ENCODE results near the gene TLCD2. TPM values are rescaled to one million over a fixed set of nuclear protein-coding genes. Genes with fewer than 3 reads are reported as not detected.

Gene TLCD2
- total and polyA plus RNA-seq, 9 of the 15 experiments (the other 6 are each of a cell fraction or from before 2014, with no cell fraction given): 0.10 to 0.89 (median 0.58) TPM

- Histone ChIP-seq H4K20me1 (replicated peaks; ENCODE audit: control insufficient read depth, insufficient read depth, low read length) (no peaks in the 10 kb centered on the region), H3K4me3 (no peak overlapping the region), H3K27ac (ENCODE audit: extremely low read depth, low read depth, low read length) (no peak overlapping the region), H3K27me3 (ENCODE audit: control insufficient read depth in 2 of 2, insufficient read depth in 2 of 2, low read length in 2 of 2) (no peaks in the 10 kb centered on the region), H3K36me3 (ENCODE audit: control insufficient read depth, insufficient read depth, low read length) (no peaks in the 10 kb centered on the region), H3K9ac (ENCODE audit: insufficient read depth in 1 of 2, low read depth in 2 of 2, low read length in 2 of 2) (no peak overlapping the region), H3K4me2 (ENCODE audit: insufficient read depth, low read length) (no peak overlapping the region), H3K79me2 (ENCODE audit: control insufficient read depth, insufficient read depth, low read length) (no peaks in the 10 kb centered on the region), H3K4me1 (replicated peaks in 1 of 2; ENCODE audit: control insufficient read depth in 2 of 2, insufficient read depth in 2 of 2, low read length in 2 of 2) (no peaks in the 10 kb centered on the region; a peak in 1 of 5 replicates), H2AFZ (ENCODE audit: low read depth, low read length) (no peak overlapping the region), H3K9me3 (replicated peaks; ENCODE audit: control insufficient read depth, insufficient read depth, low read depth, low read length) (no peaks in the 10 kb centered on the region), H3K9me1 (ENCODE audit: control insufficient read depth, insufficient read depth, low read length) (no peaks in the 10 kb centered on the region)
- CTCF ChIA-PET (ENCODE audit: low intra/inter-chr PET ratio): no interaction called here
- FAIRE-seq: no peak
- in situ Hi-C loops (cut with MboI): no loop called here
- no TSS peak for BruUV-seq (replicated peaks)
- no peak for DNase-seq (ENCODE audit: extremely low read depth in 1 of 4, low spot score in 3 of 4)
- no peak for ATAC-seq
- no peak for TF ChIP-seq KLF10 (CRISPR knock-in tag; IDR thresholded peaks at IDR 0.05)
- TF ChIP-seq, protein P1, sequence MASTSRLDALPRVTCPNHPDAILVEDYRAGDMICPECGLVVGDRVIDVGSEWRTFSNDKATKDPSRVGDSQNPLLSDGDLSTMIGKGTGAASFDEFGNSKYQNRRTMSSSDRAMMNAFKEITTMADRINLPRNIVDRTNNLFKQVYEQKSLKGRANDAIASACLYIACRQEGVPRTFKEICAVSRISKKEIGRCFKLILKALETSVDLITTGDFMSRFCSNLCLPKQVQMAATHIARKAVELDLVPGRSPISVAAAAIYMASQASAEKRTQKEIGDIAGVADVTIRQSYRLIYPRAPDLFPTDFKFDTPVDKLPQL (IDR thresholded peaks at IDR 0.05; ENCODE audit: extremely low read depth, insufficient read length): no peak
- TF ChIP-seq HOXB6 (CRISPR knock-in tag; IDR thresholded peaks at IDR 0.05; ENCODE audit: borderline replicate concordance): no peak
- no peak for TF ChIP-seq ZNF551 (CRISPR knock-in tag; IDR thresholded peaks at IDR 0.05)
- TF ChIP-seq, protein P2, sequence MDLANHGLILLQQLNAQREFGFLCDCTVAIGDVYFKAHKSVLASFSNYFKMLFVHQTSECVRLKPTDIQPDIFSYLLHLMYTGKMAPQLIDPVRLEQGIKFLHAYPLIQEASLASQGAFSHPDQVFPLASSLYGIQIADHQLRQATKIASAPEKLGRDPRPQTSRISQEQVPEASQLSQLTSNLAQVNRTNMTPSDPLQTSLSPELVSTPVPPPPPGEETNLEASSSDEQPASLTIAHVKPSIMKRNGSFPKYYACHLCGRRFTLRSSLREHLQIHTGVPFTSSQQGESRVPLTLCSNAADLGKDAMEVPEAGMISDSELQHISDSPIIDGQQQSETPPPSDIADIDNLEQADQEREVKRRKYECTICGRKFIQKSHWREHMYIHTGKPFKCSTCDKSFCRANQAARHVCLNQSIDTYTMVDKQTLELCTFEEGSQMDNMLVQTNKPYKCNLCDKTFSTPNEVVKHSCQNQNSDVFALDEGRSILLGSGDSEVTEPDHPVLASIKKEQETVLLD (IDR thresholded peaks at IDR 0.05): no peak
- TF ChIP-seq, protein P3, sequence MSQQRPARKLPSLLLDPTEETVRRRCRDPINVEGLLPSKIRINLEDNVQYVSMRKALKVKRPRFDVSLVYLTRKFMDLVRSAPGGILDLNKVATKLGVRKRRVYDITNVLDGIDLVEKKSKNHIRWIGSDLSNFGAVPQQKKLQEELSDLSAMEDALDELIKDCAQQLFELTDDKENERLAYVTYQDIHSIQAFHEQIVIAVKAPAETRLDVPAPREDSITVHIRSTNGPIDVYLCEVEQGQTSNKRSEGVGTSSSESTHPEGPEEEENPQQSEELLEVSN (IDR thresholded peaks at IDR 0.05; ENCODE audit: borderline replicate concordance in 1 of 2, extremely low read depth in 1 of 2, insufficient read depth in 1 of 2, insufficient read length in 1 of 2, low read depth in 1 of 2, low read length in 1 of 2, poor library complexity in 1 of 2, severe bottlenecking in 1 of 2): no peak
- TF ChIP-seq CBFA2T3 (IDR thresholded peaks at IDR 0.05): no peak
- TF ChIP-seq ARNT (IDR thresholded peaks at IDR 0.05): no peak
- TF ChIP-seq ZBTB17 (CRISPR knock-in tag; IDR thresholded peaks at IDR 0.05): no peak
- no peak for TF ChIP-seq SMAD3 (CRISPR knock-in tag; conservative IDR thresholded peaks at IDR 0.05)
- TF ChIP-seq WHSC1 (IDR thresholded peaks at IDR 0.05; ENCODE audit: low read length): no peak
- TF ChIP-seq POLR2AphosphoS5 (IDR thresholded peaks at IDR 0.05; ENCODE audit: control insufficient read depth, insufficient read depth, low read depth, low read length): no peak
- POLR2A ChIA-PET: no interaction called here
- WGBS (ENCODE audit: insufficient coverage, low coverage, missing lambda C conversion rate): 73% methylated on average over 6 of the region's 7 CpGs
- intact Hi-C loops (cut with micrococcal nuclease): no loop called here
These were observed 16.8 kb downstream of the TLCD2 start for GRCh38 chr17:1693339-1693738.
